NB4 (cell line): ENCODE results near the gene RNF130.

Source experiments
- MAX ChIP-seq: IDR thresholded peaks from 2 replicates; pipeline ENCODE4 v1.6.1; 2011; ENCODE audit warnings: low read depth, low read length
- MYC ChIP-seq: IDR thresholded peaks from 2 replicates; pipeline ENCODE4 v1.6.1; 2011; ENCODE audit warnings: low read depth, low read length
- POLR2A ChIP-seq: IDR thresholded peaks from 2 replicates; pipeline ENCODE4 v1.6.1; 2011; ENCODE audit warnings: mild to moderate bottlenecking; ENCODE audit not compliant: insufficient read length; ENCODE audit errors: extremely low read depth
- TF ChIP-seq, protein P1 (sequence below): IDR thresholded peaks from one replicate; pipeline ENCODE4 v1.5.1; 2012; ENCODE audit warnings: low read depth, low read length

- TF ChIP-seq MAX (no peak), POLR2A (no peak), MYC (no peak)
- TF ChIP-seq, protein P1, sequence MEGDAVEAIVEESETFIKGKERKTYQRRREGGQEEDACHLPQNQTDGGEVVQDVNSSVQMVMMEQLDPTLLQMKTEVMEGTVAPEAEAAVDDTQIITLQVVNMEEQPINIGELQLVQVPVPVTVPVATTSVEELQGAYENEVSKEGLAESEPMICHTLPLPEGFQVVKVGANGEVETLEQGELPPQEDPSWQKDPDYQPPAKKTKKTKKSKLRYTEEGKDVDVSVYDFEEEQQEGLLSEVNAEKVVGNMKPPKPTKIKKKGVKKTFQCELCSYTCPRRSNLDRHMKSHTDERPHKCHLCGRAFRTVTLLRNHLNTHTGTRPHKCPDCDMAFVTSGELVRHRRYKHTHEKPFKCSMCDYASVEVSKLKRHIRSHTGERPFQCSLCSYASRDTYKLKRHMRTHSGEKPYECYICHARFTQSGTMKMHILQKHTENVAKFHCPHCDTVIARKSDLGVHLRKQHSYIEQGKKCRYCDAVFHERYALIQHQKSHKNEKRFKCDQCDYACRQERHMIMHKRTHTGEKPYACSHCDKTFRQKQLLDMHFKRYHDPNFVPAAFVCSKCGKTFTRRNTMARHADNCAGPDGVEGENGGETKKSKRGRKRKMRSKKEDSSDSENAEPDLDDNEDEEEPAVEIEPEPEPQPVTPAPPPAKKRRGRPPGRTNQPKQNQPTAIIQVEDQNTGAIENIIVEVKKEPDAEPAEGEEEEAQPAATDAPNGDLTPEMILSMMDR: no peak
Observed at GRCh38 chr5:179967489-179967888, 104.1 kb downstream of the RNF130 start.
